Prostate gland (tissue), 2 donors: Measurements from ENCODE around the gene HAGH. TPM values are rescaled to one million over a fixed set of nuclear protein-coding genes. Genes with fewer than 3 reads are reported as not detected.

Experiments used
- DNase-seq: peaks from one replicate; pipeline ENCODE4 v3.0.0-alpha.2; 2019; ENCODE audit warnings: low spot score
- H3K27ac ChIP-seq, 2 donors: fragments of 200-600 bp; sonication (generic); 2 replicates each; pipeline ENCODE4 v1.5.1; 2017 to 2019
- H3K27me3 ChIP-seq: fragments of 200-600 bp; sonication (generic); replicated peaks from 2 replicates; pipeline ENCODE4 v1.5.1; 2019; ENCODE audit not compliant: insufficient read depth
- H3K36me3 ChIP-seq, 2 donors: fragments of 200-600 bp; sonication (generic); 1 replicate in 1 of 2; 2 replicates in 1 of 2; pipeline versions ENCODE4 v1.5.1 to v1.8.1; 2017 to 2019
- H3K4me1 ChIP-seq: fragments of 200-600 bp; sonication (generic); replicated peaks from 2 replicates; pipeline ENCODE4 v1.5.1; 2019
- H3K4me3 ChIP-seq, 2 donors: fragments of 200-600 bp; sonication (generic); 2 replicates each; pipeline ENCODE4 v1.5.1; 2017 to 2019
- H3K9me3 ChIP-seq: fragments of 200-600 bp; sonication (generic); 2 replicates; pipeline ENCODE4 v1.5.1; 2017
- CTCF ChIP-seq, 4 experiments: fragments of 200-600 bp in 2 of 4; fragments of 450-650 bp in 2 of 4; sonication (generic) in 2 of 4; IDR thresholded peaks; 1 replicate in 3 of 4; 2 replicates in 1 of 4; pipeline ENCODE4 v1.5.1; 2016 to 2019; ENCODE audit warnings: antibody characterized with exemption in 4 of 4, mild to moderate bottlenecking in 2 of 4, moderate library complexity in 2 of 4
- POLR2A ChIP-seq: fragments of 450-650 bp; IDR thresholded peaks from one replicate; pipeline ENCODE4 v1.6.1; 2016; ENCODE audit warnings: antibody characterized with exemption, mild to moderate bottlenecking
- POLR2AphosphoS5 ChIP-seq: sonication (generic); formaldehyde crosslinking; IDR thresholded peaks from one replicate; pipeline ENCODE4 v1.6.1; 2017; ENCODE audit warnings: antibody characterized with exemption
- WGBS: methylation state at CpG from one replicate; pipeline ENCODE4 v1.1.5; 2018; 5-methylcytosine and 5-hydroxymethylcytosine counted together
- intact Hi-C: fragments of 100-400 bp; cut with DNase I; formaldehyde crosslinking; loops from one replicate; pipeline ENCODE4 v1.14.2; 2022
- total RNA-seq, 2 donors: library from RNA; depleted of rRNA; stranded (reverse); fragments of >200 nt; gene quantifications; one replicate each; pipeline ENCODE4 v1.1.0, GENCODE V29; 2016

HAGH gene
- total RNA-seq, 2 donors from 2014 or later: 98.6 to 145 TPM

- H3K36me3 ChIP-seq: no peaks in the 10 kb centered on the region
- DNase-seq: no peak
- H3K4me3 ChIP-seq: no peak overlapping the region
- intact Hi-C loops: no loop called here
- no peak overlapping the region for H3K27ac ChIP-seq
- H3K9me3 ChIP-seq: no peaks in the 10 kb centered on the region
- no peaks in the 10 kb centered on the region for H3K4me1 ChIP-seq
- WGBS: 90% methylated on average over 16 of the region's 16 CpGs
- no peaks in the 10 kb centered on the region for H3K27me3 ChIP-seq
- no peak for TF ChIP-seq POLR2AphosphoS5
- no peak for TF ChIP-seq POLR2A
- no peak for TF ChIP-seq CTCF (IDR thresholded peaks at IDR 0.05)
Observed at GRCh38 chr16:1810536-1810935, 16.1 kb downstream of the HAGH start.

GRCh38 chr16:1810106-1810505, 16.5 kb downstream of the HAGH start:
- 98% methylated on average over 16 of the region's 16 CpGs for WGBS
- no peak overlapping the region for H3K27ac ChIP-seq
- no peak overlapping the region for H3K4me3 ChIP-seq
- H3K4me1 ChIP-seq: no peaks in the 10 kb centered on the region
- no peak for DNase-seq
- intact Hi-C loops: no loop called here
- no peaks in the 10 kb centered on the region for H3K36me3 ChIP-seq
- no peaks in the 10 kb centered on the region for H3K9me3 ChIP-seq
- H3K27me3 ChIP-seq: no peaks in the 10 kb centered on the region
- TF ChIP-seq POLR2A (no peak), CTCF (IDR thresholded peaks at IDR 0.05) (no peak), POLR2AphosphoS5 (no peak)

GRCh38 chr16:1809281-1809801, 17.3 kb downstream of the HAGH start:
- H3K4me3 ChIP-seq: no peak overlapping the region
- DNase-seq: no peak
- H3K9me3 ChIP-seq: no peaks in the 10 kb centered on the region
- WGBS: 63% methylated on average over 25 of the region's 28 CpGs
- no peaks in the 10 kb centered on the region for H3K27me3 ChIP-seq
- intact Hi-C loops: no loop called here
- TF ChIP-seq POLR2AphosphoS5 (no peak), CTCF (IDR thresholded peaks at IDR 0.05) (no peak), POLR2A (no peak)
- no peak overlapping the region for H3K27ac ChIP-seq
- no peaks in the 10 kb centered on the region for H3K36me3 ChIP-seq
- no peaks in the 10 kb centered on the region for H3K4me1 ChIP-seq

- intact Hi-C loops: no loop called here
- Histone ChIP-seq H3K27me3 (no peaks in the 10 kb centered on the region), H3K4me3 (no peak overlapping the region), H3K36me3 (no peaks in the 10 kb centered on the region), H3K4me1 (no peaks in the 10 kb centered on the region), H3K27ac (no peak overlapping the region), H3K9me3 (no peaks in the 10 kb centered on the region)
- 79% methylated on average over 18 of the region's 18 CpGs for WGBS
- TF ChIP-seq CTCF (IDR thresholded peaks at IDR 0.05) (no peak), POLR2AphosphoS5 (no peak), POLR2A (no peak)
- no peak for DNase-seq
Observed at GRCh38 chr16:1808691-1809090, 17.9 kb downstream of the HAGH start.

GRCh38 chr16:1807626-1808025, 19.0 kb downstream of the HAGH start:
- Histone ChIP-seq H3K4me3 (no peak overlapping the region), H3K9me3 (no peaks in the 10 kb centered on the region), H3K36me3 (no peaks in the 10 kb centered on the region), H3K27ac (no peak overlapping the region), H3K27me3 (no peaks in the 10 kb centered on the region), H3K4me1 (no peaks in the 10 kb centered on the region)
- DNase-seq: no peak
- TF ChIP-seq POLR2A (no peak), POLR2AphosphoS5 (no peak), CTCF (IDR thresholded peaks at IDR 0.05) (no peak)
- intact Hi-C loops: no loop called here
- WGBS: 83% methylated on average over 10 of the region's 10 CpGs
